Type B pancreatic cell (in vitro differentiated cells): ENCODE measurements around the gene NR1I3. TPM values are rescaled to one million over a fixed set of nuclear protein-coding genes. Genes with fewer than 3 reads are reported as not detected.
A peak's percentile ranks its signal among the peaks of the same experiment; 100 is the strongest.

Experiments
- DNase-seq: peaks from one replicate; pipeline ENCODE4 v3.0.0; 2021; ENCODE audit warnings: mixed read lengths; ENCODE audit not compliant: unreplicated experiment; ENCODE audit errors: extremely low spot score
- H3K27ac Mint-ChIP-seq: 2 replicates; pipeline ENCODE4 v1.8.0; 2021; ENCODE audit warnings: mild to moderate bottlenecking, mixed read lengths
- H3K27me3 Mint-ChIP-seq: 2 replicates; pipeline ENCODE4 v1.8.0; 2021; ENCODE audit warnings: mixed read lengths
- H3K36me3 Mint-ChIP-seq: 2 replicates; pipeline ENCODE4 v1.8.0; 2021; ENCODE audit warnings: mixed read lengths
- H3K4me1 Mint-ChIP-seq: one replicate; pipeline ENCODE4 v1.8.0; 2021; ENCODE audit warnings: mixed read lengths; ENCODE audit not compliant: unreplicated experiment
- H3K4me3 Mint-ChIP-seq: 2 replicates; pipeline ENCODE4 v1.8.0; 2021; ENCODE audit warnings: mild to moderate bottlenecking, mixed read lengths
- H3K9me3 Mint-ChIP-seq: 2 replicates; pipeline ENCODE4 v1.8.0; 2021; ENCODE audit warnings: mixed read lengths
- long read RNA-seq: library from polyadenylated mRNA; unstranded; transcript quantifications from one replicate; pipeline ENCODE4 v2.0.0, GENCODE V29; 2020
- total RNA-seq: library from RNA; stranded (reverse); gene quantifications from 2 replicates; pipeline ENCODE4 v1.2.1, GENCODE V29; 2021; ENCODE audit warnings: low replicate concordance
- TF ChIP-seq, protein P1 (sequence below): fragments of 200-600 bp; sonication (generic); conservative IDR thresholded peaks from 2 replicates; pipeline ENCODE4 v1.5.0; 2021; ENCODE audit warnings: antibody characterized with exemption, mild to moderate bottlenecking

Gene NR1I3, protein sequence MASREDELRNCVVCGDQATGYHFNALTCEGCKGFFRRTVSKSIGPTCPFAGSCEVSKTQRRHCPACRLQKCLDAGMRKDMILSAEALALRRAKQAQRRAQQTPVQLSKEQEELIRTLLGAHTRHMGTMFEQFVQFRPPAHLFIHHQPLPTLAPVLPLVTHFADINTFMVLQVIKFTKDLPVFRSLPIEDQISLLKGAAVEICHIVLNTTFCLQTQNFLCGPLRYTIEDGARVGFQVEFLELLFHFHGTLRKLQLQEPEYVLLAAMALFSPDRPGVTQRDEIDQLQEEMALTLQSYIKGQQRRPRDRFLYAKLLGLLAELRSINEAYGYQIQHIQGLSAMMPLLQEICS
- not detected in 2 replicates for total RNA-seq
- long read RNA-seq = 0 reads

DNA sequence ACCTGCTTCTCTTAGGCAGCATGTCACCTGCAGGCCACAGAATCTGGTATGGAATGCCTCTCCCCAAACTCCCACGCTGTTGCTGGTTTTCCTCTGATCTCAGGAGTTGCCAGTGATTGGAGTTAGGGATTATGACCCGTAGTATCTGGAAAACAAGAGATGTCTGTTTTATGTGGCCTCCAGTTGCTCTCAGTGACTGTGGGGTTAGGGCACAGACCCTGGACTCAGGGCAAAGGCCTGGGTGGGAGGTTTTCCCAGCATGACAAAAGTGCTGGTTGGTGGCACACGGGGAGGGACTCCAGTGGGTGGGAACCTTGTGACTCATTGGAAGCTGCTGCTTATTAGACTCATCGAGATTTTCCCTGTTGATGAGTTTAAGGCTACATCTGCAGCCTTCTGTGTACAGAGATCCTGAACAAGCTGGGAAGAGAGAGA is at the start of gene NR1I3:
Gene NR1I3, minus strand, starts transcription at position 165 of the 435 bp plus-strand sequence. CDS start 1,638 bp downstream, outside the sequence.
- Mint-ChIP-seq H3K9me3 (no peaks in the 10 kb centered on the region), H3K36me3 (no peaks in the 10 kb centered on the region), H3K27ac (no peak within 1 kb of the TSS), H3K4me3 (no peak within 1 kb of the TSS), H3K4me1 (no peaks in the 10 kb centered on the region), H3K27me3 (peaks cover 12% of the 10 kb centered on the region)
- DNase-seq = no peak
- TF ChIP-seq, protein P1, sequence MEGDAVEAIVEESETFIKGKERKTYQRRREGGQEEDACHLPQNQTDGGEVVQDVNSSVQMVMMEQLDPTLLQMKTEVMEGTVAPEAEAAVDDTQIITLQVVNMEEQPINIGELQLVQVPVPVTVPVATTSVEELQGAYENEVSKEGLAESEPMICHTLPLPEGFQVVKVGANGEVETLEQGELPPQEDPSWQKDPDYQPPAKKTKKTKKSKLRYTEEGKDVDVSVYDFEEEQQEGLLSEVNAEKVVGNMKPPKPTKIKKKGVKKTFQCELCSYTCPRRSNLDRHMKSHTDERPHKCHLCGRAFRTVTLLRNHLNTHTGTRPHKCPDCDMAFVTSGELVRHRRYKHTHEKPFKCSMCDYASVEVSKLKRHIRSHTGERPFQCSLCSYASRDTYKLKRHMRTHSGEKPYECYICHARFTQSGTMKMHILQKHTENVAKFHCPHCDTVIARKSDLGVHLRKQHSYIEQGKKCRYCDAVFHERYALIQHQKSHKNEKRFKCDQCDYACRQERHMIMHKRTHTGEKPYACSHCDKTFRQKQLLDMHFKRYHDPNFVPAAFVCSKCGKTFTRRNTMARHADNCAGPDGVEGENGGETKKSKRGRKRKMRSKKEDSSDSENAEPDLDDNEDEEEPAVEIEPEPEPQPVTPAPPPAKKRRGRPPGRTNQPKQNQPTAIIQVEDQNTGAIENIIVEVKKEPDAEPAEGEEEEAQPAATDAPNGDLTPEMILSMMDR = no peak

DNA sequence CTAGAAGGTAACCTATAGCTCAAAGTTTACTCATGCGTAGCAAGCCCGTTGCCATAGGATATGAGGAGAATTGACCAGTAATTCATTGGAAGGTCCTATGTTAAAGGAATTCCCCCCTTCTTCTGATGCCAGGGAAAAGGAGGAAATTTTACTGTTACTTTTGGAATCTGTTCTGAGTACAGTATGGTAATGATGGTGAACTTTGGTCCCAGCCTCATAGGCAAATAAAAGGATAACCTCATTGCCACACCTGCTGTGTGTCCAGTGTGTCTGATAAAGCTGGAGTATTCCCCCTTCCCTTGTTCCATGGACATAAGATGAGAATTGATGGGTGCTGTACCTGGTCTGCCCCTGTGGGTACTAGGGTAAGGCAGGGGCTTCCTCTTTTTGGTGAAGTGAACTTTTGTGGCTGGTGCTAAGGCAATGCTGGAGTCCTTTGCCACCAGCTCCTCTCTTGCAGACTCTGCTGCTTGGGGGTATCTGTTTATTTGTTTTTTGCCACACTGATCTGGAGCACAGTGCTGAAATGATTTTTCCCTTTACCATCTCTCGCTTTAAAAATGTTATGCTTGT is 49.6 kb upstream of the NR1I3 start:
- no peaks in the 10 kb centered on the region for H3K9me3 Mint-ChIP-seq
- DNase-seq = no peak
- peaks cover 36% of the 10 kb centered on the region for H3K27me3 Mint-ChIP-seq
- H3K4me3 Mint-ChIP-seq = no peak overlapping the region
- no peak overlapping the region for H3K27ac Mint-ChIP-seq
- H3K4me1 Mint-ChIP-seq = peaks cover 11% of the 10 kb centered on the region
- no peaks in the 10 kb centered on the region for H3K36me3 Mint-ChIP-seq
- TF ChIP-seq, protein P1 = no peak

DNA sequence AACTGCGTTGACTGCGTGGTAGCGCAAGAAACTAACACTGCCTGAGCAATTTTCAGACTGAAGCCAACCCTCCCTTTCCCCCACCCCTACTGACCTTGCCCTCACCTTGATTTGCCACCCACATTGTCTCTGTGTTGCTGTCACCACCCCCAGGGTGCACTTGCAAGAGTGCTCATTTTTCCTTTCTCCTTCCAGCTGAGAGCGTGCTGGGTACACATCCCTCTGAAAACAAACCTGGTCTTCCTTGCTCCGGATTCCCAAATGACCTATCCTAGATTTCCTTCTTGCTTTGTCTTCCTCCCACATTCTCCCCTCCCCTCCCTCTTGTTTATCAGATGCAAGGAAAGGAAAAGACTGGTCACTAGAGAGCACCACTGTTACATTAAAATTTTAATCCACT is 47.5 kb upstream of the NR1I3 start:
- no peak for DNase-seq
- Mint-ChIP-seq H3K27ac (no peak overlapping the region), H3K4me3 (no peak overlapping the region)

DNA sequence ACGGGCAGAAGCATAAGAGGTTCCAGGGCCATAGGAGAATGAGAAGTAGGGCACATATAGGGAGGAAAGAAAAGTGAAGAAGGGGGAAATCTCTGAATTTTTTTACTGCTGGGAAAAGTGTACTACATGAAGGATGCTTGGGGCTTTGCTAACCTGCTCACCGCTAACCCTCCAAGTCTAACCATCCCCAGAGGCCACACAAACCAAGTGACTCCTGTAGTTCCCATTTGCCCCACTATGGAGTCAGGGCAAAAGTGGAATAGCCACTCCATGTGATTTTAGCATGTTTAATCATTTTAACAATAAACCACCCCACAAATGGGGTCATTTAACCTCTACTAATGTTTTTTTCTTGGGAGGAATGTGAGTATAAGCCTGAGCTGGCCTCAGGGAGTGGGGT is 47.1 kb upstream of the NR1I3 start:
- peaks cover 36% of the 10 kb centered on the region for H3K27me3 Mint-ChIP-seq
- H3K4me1 Mint-ChIP-seq = peaks cover 11% of the 10 kb centered on the region
- H3K36me3 Mint-ChIP-seq = no peaks in the 10 kb centered on the region
- TF ChIP-seq, protein P1 = peak; percentile 17
- no peak overlapping the region for H3K27ac Mint-ChIP-seq
- no peak for DNase-seq
- H3K4me3 Mint-ChIP-seq = no peak overlapping the region
- H3K9me3 Mint-ChIP-seq = no peaks in the 10 kb centered on the region

More for the DNA sequence above, 47.5 kb upstream of the NR1I3 start:
- Mint-ChIP-seq H3K4me1 (peaks cover 11% of the 10 kb centered on the region), H3K36me3 (no peaks in the 10 kb centered on the region), H3K27me3 (peaks cover 33% of the 10 kb centered on the region), H3K9me3 (no peaks in the 10 kb centered on the region)
- TF ChIP-seq, protein P1 = no peak

DNA sequence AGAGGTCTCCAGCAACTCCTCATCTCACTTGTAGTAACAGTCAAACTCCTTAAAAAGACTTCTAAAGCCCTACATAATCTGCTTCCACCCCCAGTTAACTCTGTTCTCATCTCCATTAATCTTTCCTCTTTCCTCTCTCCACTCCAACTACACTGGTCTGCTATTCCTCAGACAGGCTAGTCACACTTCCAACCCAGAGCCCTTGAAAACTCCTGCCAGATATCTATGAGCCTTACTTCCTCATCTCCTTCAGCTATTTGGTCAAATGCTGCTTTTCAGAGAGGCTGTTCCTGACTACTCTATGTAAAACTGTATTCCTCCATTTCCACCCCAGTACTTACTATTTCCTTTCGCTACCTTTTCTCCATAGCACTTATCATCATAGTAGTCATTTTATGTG is 45.0 kb upstream of the NR1I3 start:
- no peak for DNase-seq
- no peaks in the 10 kb centered on the region for H3K36me3 Mint-ChIP-seq
- peaks cover 11% of the 10 kb centered on the region for H3K4me1 Mint-ChIP-seq
- H3K27me3 Mint-ChIP-seq = peaks cover 48% of the 10 kb centered on the region
- no peak overlapping the region for H3K4me3 Mint-ChIP-seq
- no peak overlapping the region for H3K27ac Mint-ChIP-seq
- H3K9me3 Mint-ChIP-seq = no peaks in the 10 kb centered on the region
- TF ChIP-seq, protein P1 = no peak
